ENCODE measurements around the gene C12orf57.

Gene C12orf57

GRCh38 chr12:6946033-6946919 lies 2.5 kb downstream of the C12orf57 start:
- peak overlapping the region; percentile 58 for H3K4me3 ChIP-seq (ENCODE audit: low read depth, low read length)
- DNase-seq (ENCODE audit: low read depth), result no peak
- no peak for TF ChIP-seq CTCF (IDR thresholded peaks at IDR 0.05; ENCODE audit: low read depth, low read length, missing control alignments)

- H3K4me3 ChIP-seq (ENCODE audit: low read depth, low read length), result peak overlapping the region; percentile 58
- TF ChIP-seq CTCF (IDR thresholded peaks at IDR 0.05; ENCODE audit: low read depth, low read length, missing control alignments), result no peak
- DNase-seq (ENCODE audit: low read depth), result no peak
Observed at GRCh38 chr12:6946920-6947374, 3.1 kb downstream of the C12orf57 start.

DNA sequence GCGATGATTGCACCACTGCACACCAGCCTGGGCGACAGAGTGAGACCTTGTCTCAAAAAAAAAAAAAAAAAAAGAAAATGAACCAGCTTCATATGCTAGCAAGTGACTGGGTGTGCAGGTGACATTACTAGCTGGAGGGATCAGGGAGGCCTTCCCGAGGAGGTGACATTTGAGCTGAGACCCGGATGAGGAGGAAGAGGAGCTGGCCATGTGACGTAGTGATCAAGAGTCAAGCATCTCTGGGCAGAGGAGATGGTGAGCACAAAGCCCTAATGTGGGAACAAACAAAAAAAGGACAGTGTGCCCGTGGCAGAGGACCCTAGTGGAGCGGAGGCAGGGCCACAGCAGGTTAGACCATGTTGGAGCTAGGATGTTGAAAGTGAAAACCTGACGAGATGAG lies 3.8 kb downstream of the C12orf57 start:
- no peak for TF ChIP-seq CTCF (IDR thresholded peaks at IDR 0.05; ENCODE audit: low read depth, low read length, missing control alignments)
- no peak for DNase-seq (ENCODE audit: low read depth)
- H3K4me3 ChIP-seq (ENCODE audit: low read depth, low read length), result no peak overlapping the region

DNA sequence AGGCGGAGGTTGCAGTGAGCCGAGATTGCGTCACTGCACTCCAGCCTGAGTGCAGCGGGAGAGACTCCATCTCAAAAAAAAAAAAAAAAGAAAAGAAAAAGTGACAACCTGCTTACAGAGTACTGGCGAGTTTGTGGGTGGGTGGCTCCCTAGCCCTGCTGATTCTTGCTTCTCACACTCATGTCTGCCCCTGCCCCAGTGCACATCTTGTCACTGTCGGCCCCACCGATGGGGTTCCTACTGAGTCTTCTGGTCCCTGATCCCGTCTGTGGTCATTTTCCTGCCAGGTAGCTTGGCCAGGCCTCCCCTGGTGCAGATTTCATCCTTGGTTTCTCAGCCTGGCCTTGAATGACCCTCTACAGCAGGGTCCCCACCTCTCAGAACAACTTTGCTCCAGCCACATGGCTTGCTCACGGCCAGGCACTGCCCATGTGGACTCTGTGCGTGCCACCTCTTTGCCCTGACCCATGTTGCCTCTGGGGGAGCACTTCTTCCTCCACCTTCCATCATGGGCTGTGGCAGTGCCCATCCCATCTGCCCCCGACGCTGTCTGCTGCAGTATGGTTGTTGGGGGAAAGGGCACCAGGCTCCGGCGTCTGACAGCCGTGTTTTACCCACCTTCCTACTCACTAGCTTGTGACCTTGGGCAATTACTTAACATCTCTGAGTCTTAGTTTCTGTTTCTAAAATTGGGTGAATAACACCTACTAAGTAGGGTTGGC lies 5.2 kb downstream of the C12orf57 start:
- DNase-seq (ENCODE audit: low read depth), result no peak
- peak; percentile 47 for TF ChIP-seq CTCF (IDR thresholded peaks at IDR 0.05; ENCODE audit: low read depth, low read length, missing control alignments)
- H3K4me3 ChIP-seq (ENCODE audit: low read depth, low read length), result peak overlapping the region; percentile 28

GRCh38 chr12:6950401-6950801 lies 6.6 kb downstream of the C12orf57 start:
- peak; percentile 69 for TF ChIP-seq CTCF (IDR thresholded peaks at IDR 0.05; ENCODE audit: low read depth, low read length, missing control alignments)
- H3K4me3 ChIP-seq (ENCODE audit: low read depth, low read length), result peak overlapping the region; percentile 93
- DNase-seq (ENCODE audit: low read depth), result no peak

DNA sequence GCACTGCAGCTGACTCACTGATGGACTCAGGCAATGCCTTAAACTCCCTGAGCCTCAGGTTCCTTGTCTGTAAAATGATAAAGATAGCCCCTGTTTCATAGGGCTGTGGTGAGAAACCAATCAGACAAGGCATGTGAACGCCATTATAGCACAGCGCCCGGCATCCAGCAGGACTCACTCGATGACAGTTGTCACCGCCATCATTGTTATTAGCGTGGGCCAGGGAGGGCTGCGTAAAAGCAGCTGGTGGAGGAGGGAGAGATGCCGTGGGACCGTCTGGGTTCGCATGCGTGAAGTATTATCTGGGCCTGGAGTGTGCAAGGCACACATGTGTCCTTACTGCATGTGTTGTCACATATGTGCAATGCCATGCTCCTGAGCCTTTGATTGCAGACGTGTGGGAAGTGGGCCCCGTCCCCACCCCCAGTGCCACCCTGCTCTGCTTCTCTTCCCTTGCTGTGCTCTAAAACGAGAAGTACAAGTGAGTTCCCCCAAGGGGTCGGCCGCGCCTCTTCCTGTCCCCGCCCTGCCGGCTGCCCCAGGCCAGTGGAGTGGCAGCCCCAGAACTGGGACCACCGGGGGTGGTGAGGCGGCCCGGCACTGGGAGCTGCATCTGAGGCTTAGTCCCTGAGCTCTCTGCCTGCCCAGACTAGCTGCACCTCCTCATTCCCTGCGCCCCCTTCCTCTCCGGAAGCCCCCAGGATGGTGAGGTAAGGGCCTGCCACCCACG lies 7.2 kb downstream of the C12orf57 start, which contains the start of gene PTPN6:
Gene PTPN6 (plus strand): TSS at position 546 of the 730 bp plus-strand sequence. CDS start 157 bp downstream, at position 703.
- H3K4me3 ChIP-seq (ENCODE audit: low read depth, low read length), result peak within 1 kb of the TSS; percentile 93
- DNase-seq (ENCODE audit: low read depth), result no peak
- no peak for TF ChIP-seq CTCF (IDR thresholded peaks at IDR 0.05; ENCODE audit: low read depth, low read length, missing control alignments)

All from GM12864 (cell line).